Measurements from ENCODE around the gene SPNS2. TPM values are rescaled to one million over a fixed set of nuclear protein-coding genes. Genes with fewer than 3 reads are reported as not detected.
A peak's percentile ranks its signal among the peaks of the same experiment; 100 is the strongest.

Gene SPNS2
- total RNA-seq, 1 experiment from 2014 or later: 0.33 TPM

DNA sequence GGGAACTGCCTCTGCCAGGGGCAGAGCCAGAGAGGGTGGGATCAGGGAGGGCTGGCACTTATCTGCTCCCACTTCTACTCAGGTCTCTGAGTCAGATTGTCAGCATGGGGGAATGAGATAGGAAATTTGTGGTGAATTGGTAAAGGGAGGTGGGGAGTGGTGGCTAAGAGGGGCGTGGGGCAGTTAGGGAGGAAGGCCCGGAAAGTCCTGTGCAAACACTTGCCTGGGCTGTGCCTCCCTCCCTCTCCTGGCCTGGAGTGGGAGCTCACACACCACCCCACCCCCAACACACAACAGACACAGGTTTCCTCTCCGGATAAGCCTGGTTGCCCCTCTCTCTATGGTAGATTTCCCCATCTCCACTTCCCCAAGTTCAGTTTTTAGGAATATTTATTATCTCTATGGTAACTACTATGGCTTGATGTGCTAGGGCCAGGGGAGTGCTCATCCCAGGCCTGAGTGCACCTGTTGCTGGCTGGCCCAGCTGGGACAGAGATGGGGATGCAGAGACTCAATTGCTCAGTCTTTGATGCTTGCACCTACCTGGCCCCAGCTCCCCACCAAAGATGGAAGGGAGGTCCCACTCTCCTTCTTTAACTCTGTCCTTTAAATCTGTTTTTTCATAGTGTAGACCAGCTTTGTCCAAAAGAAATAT is 2.7 kb downstream of the SPNS2 start:
- no peak overlapping the region for H3K9ac ChIP-seq (ENCODE audit: extremely low read depth, insufficient read length, low read length)
- no peak overlapping the region for H4K5ac ChIP-seq (ENCODE audit: insufficient read length, low read depth, low read length)
- H3K79me1 ChIP-seq (ENCODE audit: insufficient read depth, low read depth, low read length, poor library complexity, severe bottlenecking): no peaks in the 10 kb centered on the region
- H4K20me1 ChIP-seq (ENCODE audit: control insufficient read depth, insufficient read depth, insufficient read length): no peaks in the 10 kb centered on the region
- TF ChIP-seq, protein P1, sequence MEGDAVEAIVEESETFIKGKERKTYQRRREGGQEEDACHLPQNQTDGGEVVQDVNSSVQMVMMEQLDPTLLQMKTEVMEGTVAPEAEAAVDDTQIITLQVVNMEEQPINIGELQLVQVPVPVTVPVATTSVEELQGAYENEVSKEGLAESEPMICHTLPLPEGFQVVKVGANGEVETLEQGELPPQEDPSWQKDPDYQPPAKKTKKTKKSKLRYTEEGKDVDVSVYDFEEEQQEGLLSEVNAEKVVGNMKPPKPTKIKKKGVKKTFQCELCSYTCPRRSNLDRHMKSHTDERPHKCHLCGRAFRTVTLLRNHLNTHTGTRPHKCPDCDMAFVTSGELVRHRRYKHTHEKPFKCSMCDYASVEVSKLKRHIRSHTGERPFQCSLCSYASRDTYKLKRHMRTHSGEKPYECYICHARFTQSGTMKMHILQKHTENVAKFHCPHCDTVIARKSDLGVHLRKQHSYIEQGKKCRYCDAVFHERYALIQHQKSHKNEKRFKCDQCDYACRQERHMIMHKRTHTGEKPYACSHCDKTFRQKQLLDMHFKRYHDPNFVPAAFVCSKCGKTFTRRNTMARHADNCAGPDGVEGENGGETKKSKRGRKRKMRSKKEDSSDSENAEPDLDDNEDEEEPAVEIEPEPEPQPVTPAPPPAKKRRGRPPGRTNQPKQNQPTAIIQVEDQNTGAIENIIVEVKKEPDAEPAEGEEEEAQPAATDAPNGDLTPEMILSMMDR (conservative IDR thresholded peaks at IDR 0.05): no peak
- H2AK5ac ChIP-seq (ENCODE audit: insufficient read length, low read length): no peak overlapping the region
- 0 out of 5 replicates have a peak overlapping the region, but pooled peaks of 1 of the 2 experiments have one; percentile 3 for H3K4me3 Mint-ChIP-seq
- no peak overlapping the region for H3K14ac ChIP-seq (ENCODE audit: insufficient read depth, low read length)
- H2BK12ac ChIP-seq (ENCODE audit: insufficient read length, low read depth, low read length): no peak overlapping the region
- no peak overlapping the region for H3K4ac ChIP-seq (ENCODE audit: low read depth, low read length)
- H3T11ph ChIP-seq (ENCODE audit: low read length): no peak overlapping the region
- no peaks in the 10 kb centered on the region for H3K36me3 Mint-ChIP-seq (ENCODE audit: insufficient read depth in 1 of 3, low read depth in 3 of 3)
- no peaks in the 10 kb centered on the region for H3K9me3 ChIP-seq (ENCODE audit: control insufficient read depth, low read depth, low read length)
- no peak overlapping the region for H3K23ac ChIP-seq (ENCODE audit: insufficient read length, low read depth, low read length)
- H3K27me3 Mint-ChIP-seq (ENCODE audit: low read depth): peaks cover 67% of the 10 kb centered on the region
- no CpG with 5 or more reads among the region's 3 CpGs for WGBS (ENCODE audit: extremely low coverage, insufficient read length, low lambda C conversion rate)
- H3K27me3 ChIP-seq (ENCODE audit: insufficient read depth, low read length): peaks cover 22% of the 10 kb centered on the region
- no peak overlapping the region for H2BK5ac ChIP-seq (ENCODE audit: insufficient read length, low read length)
- no peaks in the 10 kb centered on the region for H3K4me1 ChIP-seq (ENCODE audit: insufficient read depth, low read length)
- H4K8ac ChIP-seq (replicated peaks; ENCODE audit: insufficient read length, low read depth, low read length): no peak overlapping the region
- H3K18ac ChIP-seq (ENCODE audit: insufficient read length, low read depth, low read length): no peak overlapping the region
- H2AFZ ChIP-seq (ENCODE audit: low read length): no peak overlapping the region
- H2BK120ac ChIP-seq (ENCODE audit: low read depth, low read length, poor library complexity, severe bottlenecking): no peak overlapping the region
- no peak overlapping the region for H2BK15ac ChIP-seq (ENCODE audit: low read depth, low read length)
- H3K23me2 ChIP-seq (ENCODE audit: insufficient read length, low read depth, low read length, poor library complexity, severe bottlenecking): peaks cover 11% of the 10 kb centered on the region
- DNase-seq: no peak
- H3K56ac ChIP-seq (ENCODE audit: insufficient read length, low read depth, low read length): no peak overlapping the region
- H3K79me2 ChIP-seq (ENCODE audit: insufficient read depth, low read length): no peaks in the 10 kb centered on the region
- H3K27ac Mint-ChIP-seq: no peak overlapping the region
- H4K91ac ChIP-seq (ENCODE audit: insufficient read length, low read depth, low read length): no peak overlapping the region
- H3K4me1 Mint-ChIP-seq: peaks cover 21 to 29% of the 10 kb centered on the region in 2 experiments
- H3K27ac ChIP-seq (ENCODE audit: insufficient read length, low read depth, low read length): no peak overlapping the region
- no peak overlapping the region for H3K4me2 ChIP-seq (ENCODE audit: insufficient read depth, insufficient read length, low read length)
- no peak overlapping the region for H2BK20ac ChIP-seq (ENCODE audit: low read depth, low read length, poor library complexity, severe bottlenecking)
- no peaks in the 10 kb centered on the region; a peak in 1 of 5 replicates for H3K9me3 Mint-ChIP-seq
